Skeletal muscle satellite cell (primary cell): Measurements from ENCODE around the gene PPP1R3F.
"Not testable (repeated sequence)": the region's sequence is repeated elsewhere in the genome, so short reads cannot be mapped to it uniquely, and the experiment has no call there.

Source experiments
- H3K27me3 ChIP-seq: 2 replicates; pipeline ENCODE4 v1.7.0; 2013; ENCODE audit warnings: low read length; ENCODE audit not compliant: control insufficient read depth, insufficient read depth
- H3K36me3 ChIP-seq: 2 replicates; pipeline ENCODE4 v1.7.0; 2013; ENCODE audit warnings: mild to moderate bottlenecking, control low read depth, low read length; ENCODE audit not compliant: insufficient read depth
- H3K4me1 ChIP-seq: 2 replicates; pipeline ENCODE4 v1.7.0; 2013; ENCODE audit warnings: low read length; ENCODE audit not compliant: control insufficient read depth, insufficient read depth
- H3K4me2 ChIP-seq: 2 replicates; pipeline ENCODE4 v1.7.0; 2013; ENCODE audit warnings: mild to moderate bottlenecking, low read length
- H3K4me3 ChIP-seq: 2 replicates; pipeline ENCODE4 v1.7.0; 2013; ENCODE audit warnings: low read length
- H3K9ac ChIP-seq: 2 replicates; pipeline ENCODE4 v1.7.0; 2013; ENCODE audit warnings: mild to moderate bottlenecking, low read depth, low read length, moderate library complexity
- H3K9me3 ChIP-seq: replicated peaks from 2 replicates; pipeline ENCODE4 v1.7.0; 2013; ENCODE audit warnings: mild to moderate bottlenecking, control low read depth, low read length

The PPP1R3F gene

GRCh38 chrX:49331841-49332240 lies 62.2 kb downstream of the PPP1R3F start:
- H3K9me3 ChIP-seq, H3K4me2 ChIP-seq, H3K4me1 ChIP-seq, H3K9ac ChIP-seq, H3K27me3 ChIP-seq, H3K36me3 ChIP-seq, H3K4me3 ChIP-seq: not testable (repeated sequence)
